Left cardiac atrium (tissue), 4 donors: Measurements from ENCODE around the gene GPATCH8. TPM values are rescaled to one million over a fixed set of nuclear protein-coding genes. Genes with fewer than 3 reads are reported as not detected.
A peak's percentile ranks its signal among the peaks of the same experiment; 100 is the strongest.
"Not testable (repeated sequence)": the region's sequence is repeated elsewhere in the genome, so short reads cannot be mapped to it uniquely, and the experiment has no call there.

Experiments
- ATAC-seq, 2 donors: fragments of 200-7000 bp; cut with Tn5 transposase; one replicate each; pipeline ENCODE4 v1.9.1; 2020; ENCODE audit warnings: mild to moderate bottlenecking in 2 of 2, moderate library complexity in 2 of 2
- DNase-seq: peaks from one replicate; pipeline ENCODE4 v3.0.0-alpha.2; 2020
- intact Hi-C, 2 donors: fragments of 100-400 bp; cut with DNase I; formaldehyde crosslinking; loops; one replicate each; pipeline versions ENCODE4 v1.14.1 to v1.15.1; 2022 to 2023
- total RNA-seq, 2 donors: library from RNA; stranded (reverse); fragmentation: NEBNext Ultra II Directional; extraction: Animal tissue kit (Norgen Biotek cat#: 25700); gene quantifications; one replicate each; pipeline ENCODE4 v1.2.1, GENCODE V29; 2021
- donor health status: DM: no; HTN: yes; CAD: no.
- donor health status: DM: no; HTN: yes; CAD: no; lungs with severe emphysema.
- donor health status: DM: yes; HTN: yes; CAD: no.
- donor health status: Dilated cardiomyopathy.

The GPATCH8 gene
- total RNA-seq, 2 donors from 2014 or later = 20.8 to 28.9 TPM

- peak; percentile 13 to 20 for ATAC-seq
- intact Hi-C loops = loop anchor here in 1 of 2 donors (5.0 kb wide), 1 partner anchor 117 kb away; the partner anchor contains the start of gene GPATCH8
- DNase-seq = no peak
Observed at GRCh38 chr17:44384823-44385286, 118.4 kb downstream of the GPATCH8 start.

- intact Hi-C loops = no loop called here
- DNase-seq (no peak), ATAC-seq (no peak)
Observed at GRCh38 chr17:44384281-44384822, 118.9 kb downstream of the GPATCH8 start.

GRCh38 chr17:44383861-44384260, 119.3 kb downstream of the GPATCH8 start:
- no peak for DNase-seq
- no peak for ATAC-seq
- intact Hi-C loops = no loop called here

GRCh38 chr17:44383363-44383762, 119.8 kb downstream of the GPATCH8 start:
- DNase-seq = no peak
- intact Hi-C loops = no loop called here
- no peak for ATAC-seq

- ATAC-seq = no peak
- DNase-seq = no peak
- intact Hi-C loops = no loop called here
Observed at GRCh38 chr17:44382917-44383316, 120.3 kb downstream of the GPATCH8 start.

- DNase-seq (no peak), ATAC-seq (no peak)
- intact Hi-C loops = no loop called here
Observed at GRCh38 chr17:44381810-44382305, 121.3 kb downstream of the GPATCH8 start.

DNA sequence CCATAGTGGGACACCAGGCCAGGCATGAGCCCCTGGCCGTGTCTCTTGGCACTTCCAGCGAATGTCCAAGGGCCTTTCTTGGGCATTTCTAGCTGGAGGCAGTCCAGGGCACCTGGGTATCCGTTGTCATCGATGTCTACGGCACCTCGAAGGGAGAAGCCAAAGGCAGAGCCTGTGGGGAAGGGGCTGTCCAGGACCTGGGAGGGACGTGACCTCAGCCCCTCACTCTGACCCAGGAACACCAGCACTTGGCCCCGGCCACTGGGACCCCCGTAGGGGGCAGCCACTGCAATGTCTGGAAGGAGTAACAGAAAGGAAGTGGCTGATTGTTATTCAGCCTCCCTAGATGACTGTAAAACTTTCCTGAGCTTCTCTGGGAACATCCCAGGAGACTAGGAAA, 122.4 kb downstream of the GPATCH8 start:
- DNase-seq = no peak
- no peak for ATAC-seq
- intact Hi-C loops = no loop called here

DNA sequence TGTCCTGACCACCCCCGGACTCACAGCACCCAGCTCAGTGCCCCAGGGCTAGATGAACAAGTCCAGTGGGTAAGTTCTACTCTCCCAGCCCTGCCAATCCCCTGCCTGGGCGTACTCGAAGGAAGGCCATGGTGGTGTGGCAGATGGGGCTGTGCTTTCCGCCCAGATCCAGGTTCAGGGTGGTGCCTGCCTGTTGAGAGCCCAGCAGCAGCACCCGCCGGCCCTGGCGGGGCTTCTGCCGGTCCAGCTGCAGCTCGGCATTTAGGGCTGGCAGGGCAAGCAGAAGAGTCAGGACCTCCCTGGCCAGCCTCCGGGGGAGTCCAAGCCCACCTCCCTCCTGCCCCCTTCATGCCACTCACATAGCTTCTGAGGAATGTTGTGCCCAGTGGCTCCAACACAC, 123.3 kb downstream of the GPATCH8 start:
- DNase-seq (no peak), ATAC-seq (no peak)
- intact Hi-C loops = no loop called here

DNA sequence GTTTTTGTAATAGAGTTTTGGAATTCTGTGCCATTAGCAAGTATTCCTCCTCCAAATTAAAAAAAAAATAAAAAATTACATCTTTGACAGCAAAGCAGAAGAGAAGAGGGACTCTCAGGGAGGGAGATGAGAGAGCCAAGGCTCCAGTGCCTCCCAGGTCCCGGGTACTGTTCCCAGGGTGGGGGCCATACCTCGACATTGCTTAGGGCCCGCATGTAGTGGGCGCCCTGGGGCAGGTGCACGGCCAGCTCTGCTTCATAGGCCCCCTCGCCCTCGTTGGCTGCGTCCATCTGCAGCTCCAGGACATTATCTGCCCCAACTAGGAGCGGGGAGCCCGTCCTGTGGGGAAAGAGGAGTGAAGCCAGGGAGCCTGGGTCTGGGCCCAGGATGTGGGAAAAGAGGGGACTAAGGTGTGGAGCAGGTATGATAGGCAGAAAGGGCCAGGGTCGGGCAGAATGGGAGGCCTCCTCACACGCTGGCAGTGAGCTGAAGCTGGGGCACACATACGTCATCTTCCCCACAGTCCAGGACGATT, 125.0 kb downstream of the GPATCH8 start:
- no peak for DNase-seq
- ATAC-seq = no peak
- intact Hi-C loops = no loop called here

- DNase-seq (no peak), ATAC-seq (no peak)
- intact Hi-C loops = no loop called here
Observed at GRCh38 chr17:44376779-44377178, 126.4 kb downstream of the GPATCH8 start.

DNA sequence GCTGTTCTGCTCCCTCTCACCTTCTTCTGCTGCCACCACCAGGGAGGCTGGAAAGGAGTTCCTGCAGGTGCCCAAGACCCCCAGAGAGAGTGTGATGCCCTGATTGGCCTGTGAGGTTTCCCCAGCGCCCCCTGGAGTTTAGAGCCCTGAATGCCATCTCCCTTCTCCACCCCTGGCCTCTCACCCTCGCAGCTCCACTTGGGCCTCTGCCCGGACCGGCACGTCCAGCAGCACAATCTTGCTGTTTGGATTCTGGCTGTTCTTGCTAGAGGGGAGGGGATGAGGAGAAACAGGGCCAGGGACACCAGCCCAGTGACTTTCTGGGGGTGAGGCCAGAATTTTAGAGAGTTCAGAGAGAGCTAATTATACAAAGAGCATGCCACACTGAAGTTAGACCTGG, 127.1 kb downstream of the GPATCH8 start:
- intact Hi-C loops = no loop called here
- ATAC-seq (peak; percentile 74 to 91), DNase-seq (peak; percentile 73)

GRCh38 chr17:44375196-44376017, 127.8 kb downstream of the GPATCH8 start:
- DNase-seq (no peak), ATAC-seq (peak; percentile 2 to 31)
- intact Hi-C loops = no loop called here

GRCh38 chr17:44374306-44375195, 128.7 kb downstream of the GPATCH8 start:
- intact Hi-C loops = no loop called here
- ATAC-seq (peak in 1 of 2 donors; percentile 49), DNase-seq (no peak)

DNA sequence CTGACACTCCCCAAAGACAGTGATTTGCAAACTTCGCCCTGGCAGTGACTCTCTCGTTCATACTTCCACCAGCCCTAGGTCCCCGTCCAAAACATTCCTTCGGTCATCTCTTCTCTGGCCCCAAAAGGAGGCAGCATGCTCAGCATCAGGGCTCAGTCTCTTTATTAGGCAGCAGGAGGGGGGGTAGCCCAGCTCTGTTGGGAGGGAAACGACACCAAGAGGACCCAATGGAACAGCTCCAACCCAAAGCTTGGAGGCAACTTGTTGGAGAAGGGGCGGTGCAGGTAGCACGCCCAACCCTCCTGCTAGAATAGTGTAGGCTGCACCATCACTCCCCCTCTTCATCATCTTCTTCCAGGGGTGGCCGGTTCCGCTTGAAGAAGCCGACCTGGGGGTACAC, 131.2 kb downstream of the GPATCH8 start:
- intact Hi-C loops = no loop called here
- DNase-seq (no peak), ATAC-seq (no peak)

DNA sequence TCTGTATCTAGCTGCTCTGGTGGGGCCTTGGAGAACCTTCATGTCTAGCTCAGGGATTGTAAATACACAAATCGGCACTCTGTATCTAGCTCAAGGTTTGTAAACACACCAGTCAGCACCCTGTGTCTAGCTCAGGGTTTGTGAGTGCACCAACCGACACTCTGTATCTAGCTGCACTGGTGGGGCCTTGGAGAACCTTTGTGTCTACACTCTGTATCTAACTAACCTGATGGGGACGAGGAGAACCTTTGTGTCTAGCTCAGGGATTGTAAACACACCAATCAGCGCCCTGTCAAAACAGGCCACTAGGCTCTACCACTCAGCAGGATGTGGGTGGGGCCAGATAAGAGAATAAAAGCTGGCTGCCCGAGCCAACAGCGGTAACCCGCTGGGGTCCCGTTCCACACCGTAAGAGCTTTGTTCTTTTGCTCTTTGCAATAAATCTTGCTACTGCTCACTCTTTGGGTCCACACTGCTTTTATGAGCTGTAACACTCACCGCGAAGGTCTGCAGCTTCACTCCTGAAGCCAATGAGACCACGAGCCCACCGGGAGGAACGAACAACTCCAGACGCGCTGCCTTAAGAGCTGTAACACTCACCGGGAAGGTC, 133.7 kb downstream of the GPATCH8 start:
- ATAC-seq, DNase-seq, intact Hi-C loops: not testable (repeated sequence)

GRCh38 chr17:44368391-44369243, 134.6 kb downstream of the GPATCH8 start:
- intact Hi-C loops = not testable (repeated sequence)

DNA sequence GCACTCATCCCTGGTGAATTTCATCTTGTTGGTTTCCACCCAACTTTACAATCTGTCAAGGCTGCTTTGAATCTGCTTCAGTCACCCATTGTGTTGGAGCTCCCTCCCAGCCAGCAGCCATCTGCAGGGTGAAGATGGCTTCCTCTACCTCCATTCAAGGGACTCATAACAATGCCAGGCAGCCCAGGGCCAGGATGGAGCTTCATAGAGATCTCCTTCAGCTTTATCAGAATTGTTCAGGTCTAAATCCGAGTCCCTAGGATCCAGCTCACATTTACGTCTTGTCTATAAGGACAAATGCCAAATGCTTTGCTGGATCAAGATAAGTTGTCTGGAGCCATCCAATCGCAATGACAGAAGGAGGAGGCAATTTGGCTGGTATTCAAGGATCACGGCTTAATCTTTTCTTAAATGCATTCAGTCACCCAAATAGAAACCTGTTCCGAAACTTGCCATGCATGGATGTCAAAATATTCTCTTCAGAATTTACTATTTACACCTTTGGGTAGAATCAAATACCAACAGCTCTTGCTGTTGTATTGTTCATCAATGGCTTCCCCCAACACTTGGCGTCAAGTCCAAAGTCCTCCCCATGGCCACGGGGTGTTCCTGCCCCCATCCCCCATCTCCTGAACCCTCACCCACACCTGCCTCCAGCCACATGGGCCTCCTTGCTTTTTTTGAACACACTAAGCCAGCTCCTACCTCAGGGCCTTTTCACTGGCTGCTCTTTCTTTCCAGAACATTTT, 135.8 kb downstream of the GPATCH8 start:
- no peak for DNase-seq
- no peak for ATAC-seq
- intact Hi-C loops = no loop called here

More at GRCh38 chr17:44368391-44369243, 134.6 kb downstream of the GPATCH8 start:
- ATAC-seq, DNase-seq: not testable (repeated sequence)
